Fibroblast of skin of right biceps (primary cell): ENCODE measurements around the gene NFASC.

ENCODE experiments used
- DNase-seq: peaks from one replicate; pipeline ENCODE4 v3.0.0-alpha.2; 2013

The NFASC gene

DNA sequence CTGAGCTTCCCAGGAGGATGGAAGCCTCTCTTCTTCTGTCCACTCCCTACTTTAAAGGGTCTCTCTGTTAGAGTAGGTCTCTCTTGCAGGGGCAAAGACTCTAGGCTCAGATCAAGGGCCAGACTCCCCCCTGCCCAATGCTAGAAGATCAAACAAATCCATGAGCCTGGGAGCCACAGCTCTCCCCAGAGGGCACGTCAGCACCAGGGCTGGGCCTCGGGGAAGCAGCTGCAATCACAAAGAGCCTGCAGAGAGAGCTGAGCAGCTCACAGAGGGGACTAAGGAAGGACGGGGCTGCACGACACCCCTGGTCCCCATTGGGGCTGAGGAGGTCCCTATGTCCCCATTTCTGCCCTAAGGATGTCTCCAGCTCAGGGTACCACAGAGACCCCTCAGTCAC lies 176.2 kb downstream of the NFASC start:
- DNase-seq, result no peak

DNA sequence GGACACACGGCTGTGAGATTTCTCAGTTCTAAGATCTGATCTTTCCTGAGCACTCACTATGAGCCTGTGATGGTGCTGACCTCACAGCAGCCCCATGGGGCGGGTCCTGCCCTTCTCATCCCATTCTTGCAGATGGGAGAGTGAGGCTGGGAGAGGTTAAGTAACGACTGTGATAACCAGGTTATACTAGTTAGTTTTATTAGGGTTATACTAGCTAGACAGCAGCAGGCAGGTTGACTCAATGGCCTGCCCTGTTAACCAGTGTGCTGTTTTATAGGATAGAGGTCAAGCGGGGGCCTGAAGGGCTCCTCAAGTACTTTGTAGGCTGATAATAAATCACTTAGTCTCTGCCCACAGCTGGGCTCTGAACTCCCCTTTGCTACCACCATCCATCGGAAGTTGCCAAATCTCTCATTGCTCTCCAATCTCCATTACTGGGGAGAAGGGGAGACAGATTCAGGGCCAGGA lies 177.1 kb downstream of the NFASC start:
- no peak for DNase-seq

- no peak for DNase-seq
Observed at GRCh38 chr1:205048382-205048781, 177.7 kb downstream of the NFASC start.

- DNase-seq, result no peak
Observed at GRCh38 chr1:205049479-205049878, 178.8 kb downstream of the NFASC start.

GRCh38 chr1:205052690-205053089 lies 182.0 kb downstream of the NFASC start:
- no peak for DNase-seq

- DNase-seq, result no peak
Observed at GRCh38 chr1:205053296-205053695, 182.6 kb downstream of the NFASC start.

DNA sequence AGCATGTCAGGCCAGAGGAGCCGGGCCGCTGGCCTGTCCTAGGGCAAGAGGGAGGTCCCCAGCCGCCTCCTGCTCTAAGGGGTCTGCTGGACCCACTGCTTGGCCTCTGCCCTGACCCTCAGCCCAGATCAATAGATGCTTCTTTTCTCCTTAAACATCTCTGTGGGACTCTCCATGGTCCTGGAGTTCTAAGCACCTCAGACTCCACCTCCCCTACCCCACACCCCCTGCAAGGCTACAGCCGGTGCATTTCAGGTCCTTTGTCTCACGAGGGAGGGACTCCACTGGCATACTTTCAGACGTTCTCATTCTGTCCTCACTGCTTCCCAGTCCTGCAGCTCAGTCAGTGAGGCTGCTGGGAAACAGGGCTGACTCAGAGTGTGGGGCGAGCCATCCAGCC lies 183.4 kb downstream of the NFASC start:
- no peak for DNase-seq

DNA sequence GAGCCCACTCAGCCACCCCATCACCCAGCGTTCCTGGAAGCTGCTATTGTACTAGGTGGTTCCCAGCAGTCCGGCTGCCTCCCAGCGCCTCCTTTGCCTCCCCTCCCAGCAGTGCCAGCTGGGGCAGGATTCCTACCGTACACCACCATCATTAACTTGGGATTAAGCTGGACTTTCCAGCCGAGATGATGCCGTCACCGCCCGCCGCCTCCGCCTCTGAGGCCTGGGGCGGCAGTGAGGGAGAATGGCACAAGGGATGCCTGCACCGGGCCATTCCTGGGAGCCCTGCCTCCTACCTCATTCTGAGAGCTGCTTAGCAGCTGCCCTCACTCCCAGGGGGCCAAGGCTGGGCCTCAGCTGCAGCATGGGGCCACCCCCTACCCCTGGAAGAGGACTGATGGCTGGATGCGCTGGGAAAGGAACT lies 185.5 kb downstream of the NFASC start:
- DNase-seq, result no peak

DNA sequence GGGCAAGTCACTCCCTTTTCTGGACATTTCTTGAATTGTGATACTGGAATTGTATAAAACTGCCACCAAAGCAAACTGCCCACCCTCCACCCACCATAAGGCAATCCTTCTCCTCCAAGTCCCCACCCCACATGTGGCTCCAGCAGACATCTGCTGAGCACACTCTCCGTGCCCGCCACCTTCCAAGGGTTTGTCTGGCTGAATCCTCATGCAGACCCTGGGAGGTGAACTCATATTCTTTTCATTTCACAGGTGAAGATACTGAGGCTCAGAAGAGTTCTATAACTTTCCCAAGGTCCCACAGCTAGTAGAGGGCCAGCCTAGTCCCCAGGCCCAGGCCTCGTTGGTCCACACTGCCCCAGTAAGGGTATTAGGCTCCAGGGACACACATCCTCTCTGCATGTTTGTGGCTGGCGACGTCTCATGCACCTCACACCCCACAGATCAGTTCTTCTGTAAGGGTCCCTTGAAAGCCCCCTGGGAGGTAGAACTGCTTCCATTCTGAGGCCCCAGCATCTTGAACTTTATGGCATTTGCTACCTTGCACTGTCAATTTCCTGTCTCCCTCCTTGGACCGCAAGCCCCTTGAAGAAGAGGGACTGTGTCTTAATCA lies 186.4 kb downstream of the NFASC start:
- no peak for DNase-seq

DNA sequence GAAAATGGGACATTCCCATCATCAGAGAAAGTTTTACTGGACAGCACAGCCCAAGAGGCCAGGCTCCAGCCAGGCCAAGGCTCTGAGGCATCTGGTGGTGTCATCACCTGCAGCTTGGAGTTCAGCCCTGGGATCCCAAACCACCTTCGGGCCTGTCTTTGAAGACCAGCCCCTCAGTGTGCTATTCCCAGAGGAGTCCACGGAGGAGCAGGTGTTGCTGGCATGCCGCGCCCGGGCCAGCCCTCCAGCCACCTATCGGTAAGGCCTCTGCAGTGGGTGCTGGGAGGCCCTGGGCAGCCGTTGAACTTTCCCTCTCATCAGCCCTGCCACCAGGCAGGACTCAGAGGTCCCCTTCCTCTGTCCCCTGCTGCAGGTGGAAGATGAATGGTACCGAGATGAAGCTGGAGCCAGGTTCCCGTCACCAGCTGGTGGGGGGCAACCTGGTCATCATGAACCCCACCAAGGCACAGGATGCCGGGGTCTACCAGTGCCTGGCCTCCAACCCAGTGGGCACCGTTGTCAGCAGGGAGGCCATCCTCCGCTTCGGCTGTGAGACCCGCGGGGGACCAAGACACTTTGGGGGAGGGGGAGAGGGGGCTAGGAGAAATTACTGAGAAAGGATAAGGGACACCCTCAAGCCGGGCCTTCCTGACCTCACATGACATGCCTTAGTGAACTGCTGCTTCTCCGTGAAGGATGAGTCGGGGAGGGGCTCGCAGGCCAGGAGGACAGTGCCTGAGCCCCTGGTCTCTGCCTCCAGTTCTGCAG lies 187.3 kb downstream of the NFASC start:
- no peak for DNase-seq

- no peak for DNase-seq
Observed at GRCh38 chr1:205058853-205059252, 188.2 kb downstream of the NFASC start.

GRCh38 chr1:205059660-205060059 lies 189.0 kb downstream of the NFASC start:
- no peak for DNase-seq

DNA sequence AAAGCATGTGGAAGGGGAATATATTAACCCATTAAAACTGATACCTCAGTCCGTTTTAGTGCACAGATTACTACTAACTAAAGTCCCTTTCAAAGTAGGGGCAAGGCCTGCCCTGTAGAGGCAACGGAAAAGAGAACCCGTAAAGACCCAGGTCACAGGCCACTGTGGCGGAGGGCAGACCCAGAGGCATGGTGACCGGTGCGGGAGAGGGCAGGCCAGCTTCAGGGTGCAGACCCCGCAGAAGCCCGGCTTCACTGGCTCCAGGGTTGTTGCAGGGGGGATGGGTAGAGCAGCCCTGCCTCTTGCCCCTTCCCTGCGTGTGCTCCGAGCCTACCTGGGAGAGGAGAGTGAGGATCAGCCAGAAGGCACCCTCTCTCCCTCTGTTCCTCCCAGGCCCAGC lies 190.1 kb downstream of the NFASC start:
- DNase-seq, result no peak

DNA sequence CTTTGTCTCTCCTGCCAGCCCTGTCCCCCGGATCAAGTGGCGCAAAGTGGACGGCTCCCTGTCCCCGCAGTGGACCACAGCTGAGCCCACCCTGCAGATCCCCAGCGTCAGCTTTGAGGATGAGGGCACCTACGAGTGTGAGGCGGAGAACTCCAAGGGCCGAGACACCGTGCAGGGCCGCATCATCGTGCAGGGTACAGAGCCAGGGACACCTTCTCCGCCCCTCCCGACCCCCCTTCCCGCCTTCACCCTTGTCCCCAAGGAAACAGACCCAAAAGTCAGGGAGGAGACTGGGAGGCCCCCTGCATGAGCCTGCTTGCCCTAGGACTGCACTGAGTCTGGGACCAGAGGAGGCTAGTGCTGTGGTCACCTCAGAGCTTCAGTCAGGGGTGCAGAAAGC lies 190.6 kb downstream of the NFASC start:
- no peak for DNase-seq

DNA sequence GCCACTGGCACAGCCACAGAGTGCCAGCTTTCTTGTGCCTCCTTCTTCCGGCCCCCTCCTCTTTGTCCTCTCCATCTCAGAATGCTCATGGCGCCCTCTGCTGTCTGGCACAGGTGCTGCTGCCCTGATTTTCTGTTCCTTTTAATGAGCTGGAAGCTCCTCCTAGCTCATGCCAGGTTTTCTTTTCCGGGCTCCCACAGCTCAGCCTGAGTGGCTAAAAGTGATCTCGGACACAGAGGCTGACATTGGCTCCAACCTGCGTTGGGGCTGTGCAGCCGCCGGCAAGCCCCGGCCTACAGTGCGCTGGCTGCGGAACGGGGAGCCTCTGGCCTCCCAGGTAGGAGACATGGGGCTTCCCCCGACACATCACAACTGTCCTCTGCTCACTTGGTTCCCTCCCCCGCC lies 191.0 kb downstream of the NFASC start:
- peak; percentile 62 for DNase-seq

DNA sequence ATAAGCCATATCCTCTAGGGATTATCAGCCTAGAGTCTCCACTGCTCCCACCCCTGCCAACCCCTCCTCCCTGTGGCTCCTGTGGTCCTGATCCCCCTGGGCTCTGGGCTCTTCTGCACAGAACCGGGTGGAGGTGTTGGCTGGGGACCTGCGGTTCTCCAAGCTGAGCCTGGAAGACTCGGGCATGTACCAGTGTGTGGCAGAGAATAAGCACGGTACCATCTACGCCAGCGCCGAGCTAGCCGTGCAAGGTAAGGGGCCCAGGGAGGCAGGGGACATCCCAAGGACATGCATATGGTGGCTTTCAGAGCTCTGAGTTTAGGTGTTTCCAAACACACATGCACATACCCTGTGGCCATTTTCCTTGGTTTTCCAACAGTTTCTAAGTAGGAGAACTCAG lies 191.7 kb downstream of the NFASC start:
- DNase-seq, result no peak

DNA sequence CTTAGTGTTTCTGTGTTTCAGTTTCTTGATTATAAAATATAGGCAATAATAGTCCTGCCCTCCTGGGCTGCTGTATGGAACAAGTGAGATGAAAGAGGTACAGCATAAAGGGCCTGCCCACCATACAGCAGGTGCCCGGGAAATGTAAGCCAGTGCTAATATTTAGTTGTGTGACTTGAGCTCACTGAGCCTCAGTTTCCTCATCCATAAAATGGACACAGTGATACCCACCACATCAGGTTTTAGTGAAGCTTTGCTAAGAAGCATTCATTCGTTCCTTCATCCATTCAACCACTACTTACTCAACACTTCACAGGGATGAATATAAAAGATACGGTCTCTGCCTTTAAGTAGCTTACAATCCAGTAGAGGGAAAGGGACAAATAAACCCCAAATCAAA lies 192.2 kb downstream of the NFASC start:
- DNase-seq, result no peak

GRCh38 chr1:205064301-205064700 lies 193.6 kb downstream of the NFASC start:
- no peak for DNase-seq

GRCh38 chr1:205064741-205065316 lies 194.2 kb downstream of the NFASC start:
- no peak for DNase-seq

DNA sequence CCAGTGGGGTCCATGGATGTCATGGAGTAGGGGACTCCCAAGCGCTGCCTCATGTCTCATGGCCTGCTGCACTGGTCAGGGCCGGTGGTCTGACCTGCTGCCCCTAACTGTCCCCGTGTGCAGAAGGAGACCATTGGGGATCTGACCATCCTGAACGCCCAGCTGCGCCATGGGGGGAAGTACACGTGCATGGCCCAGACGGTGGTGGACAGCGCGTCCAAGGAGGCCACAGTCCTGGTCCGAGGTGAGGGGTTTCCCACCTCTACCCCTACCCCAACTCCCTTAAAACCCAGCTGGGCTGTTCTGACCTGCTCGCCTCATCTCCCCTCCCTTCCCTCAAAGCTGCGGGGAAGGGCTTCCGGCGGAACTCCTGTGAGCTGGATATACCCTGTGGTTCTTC lies 195.0 kb downstream of the NFASC start:
- DNase-seq, result no peak

DNA sequence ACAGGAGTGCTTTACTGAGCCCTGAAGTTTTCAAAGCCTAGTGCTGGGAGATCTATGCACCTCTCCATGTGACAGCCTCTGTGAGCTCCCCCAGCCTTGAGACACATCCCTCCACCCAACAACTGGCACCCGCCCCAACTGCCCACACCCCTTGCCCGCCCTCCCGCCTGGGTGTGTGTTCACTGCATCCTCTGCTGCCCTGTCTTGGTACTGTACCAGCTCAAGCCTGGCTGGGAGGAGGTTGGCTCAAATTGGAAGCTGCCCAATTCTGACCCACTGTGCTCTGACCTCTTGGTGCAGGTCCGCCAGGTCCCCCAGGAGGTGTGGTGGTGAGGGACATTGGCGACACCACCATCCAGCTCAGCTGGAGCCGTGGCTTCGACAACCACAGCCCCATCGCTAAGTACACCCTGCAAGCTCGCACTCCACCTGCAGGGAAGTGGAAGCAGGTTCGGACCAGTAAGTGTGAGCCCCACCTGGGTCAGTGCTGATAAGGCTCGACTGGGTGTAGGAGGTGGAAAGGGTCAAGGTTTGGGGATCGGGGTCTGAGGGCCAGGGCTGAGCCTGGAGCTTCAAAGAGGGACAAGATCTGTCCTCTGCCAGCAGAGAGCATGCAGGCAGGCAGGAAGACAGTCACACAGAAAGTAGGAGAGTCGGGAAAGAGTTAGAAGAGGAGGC lies 195.6 kb downstream of the NFASC start:
- DNase-seq, result no peak

GRCh38 chr1:205067031-205067430 lies 196.4 kb downstream of the NFASC start:
- DNase-seq, result no peak

GRCh38 chr1:205068001-205068400 lies 197.3 kb downstream of the NFASC start:
- no peak for DNase-seq
